Calu3 (cell line): ENCODE measurements around the gene BSND. TPM values are rescaled to one million over a fixed set of nuclear protein-coding genes. Genes with fewer than 3 reads are reported as not detected.

Source experiments
- BruUV-seq: library from RNA; stranded (reverse); fragments of 400-500 nt; replicated peaks from 2 replicates; lab custom pipeline; 2021; lab: Mats Ljungman, UMichigan
- CTCF ChIA-PET: fragments of 300-600 bp; sonication (Branson Sonifier 250); formaldehyde crosslinking; loops from one replicate; lab custom pipeline; 2022; ENCODE audit warnings: antibody characterized with exemption; lab: Charles Lee
- DNase-seq: peaks from one replicate; pipeline ENCODE4 v3.0.0; 2022
- H3K27ac Mint-ChIP-seq: one replicate; pipeline ENCODE4 v1.8.0; 2022; ENCODE audit warnings: mixed read lengths; ENCODE audit not compliant: unreplicated experiment
- H3K27me3 Mint-ChIP-seq: one replicate; pipeline ENCODE4 v1.8.0; 2022; ENCODE audit warnings: mixed read lengths; ENCODE audit not compliant: unreplicated experiment
- H3K36me3 Mint-ChIP-seq: one replicate; pipeline ENCODE4 v1.8.0; 2022; ENCODE audit warnings: mild to moderate bottlenecking, moderate library complexity, mixed read lengths; ENCODE audit not compliant: insufficient read depth, unreplicated experiment
- H3K4me1 Mint-ChIP-seq: one replicate; pipeline ENCODE4 v1.8.0; 2022; ENCODE audit warnings: mild to moderate bottlenecking, low read depth, mixed read lengths; ENCODE audit not compliant: unreplicated experiment
- H3K4me3 Mint-ChIP-seq: one replicate; pipeline ENCODE4 v1.8.0; 2022; ENCODE audit warnings: mild to moderate bottlenecking, low read depth, moderate library complexity, mixed read lengths; ENCODE audit not compliant: unreplicated experiment
- H3K9me3 Mint-ChIP-seq: one replicate; pipeline ENCODE4 v1.8.0; 2022; ENCODE audit warnings: low read depth, mixed read lengths; ENCODE audit not compliant: unreplicated experiment
- CTCF ChIP-seq: fragments of 200-600 bp; IDR thresholded peaks from one replicate; pipeline ENCODE4 v1.8.0; 2022; ENCODE audit warnings: antibody characterized with exemption; ENCODE audit not compliant: unreplicated experiment
- intact Hi-C: fragments of 100-400 bp; cut with micrococcal nuclease; formaldehyde crosslinking; loops from one replicate; pipeline ENCODE4 v1.10.0; 2022; ENCODE audit not compliant: unreplicated experiment
- total RNA-seq: library from RNA; stranded (reverse); gene quantifications from 2 replicates; pipeline ENCODE4 v1.2.3, GENCODE V29; 2022

Gene BSND
- total RNA-seq, 1 experiment from 2014 or later: not detected

GRCh38 chr1:55038974-55039341, 40.2 kb downstream of the BSND start:
- Mint-ChIP-seq H3K36me3 (peaks cover 36% of the 10 kb centered on the region), H3K27me3 (peaks cover under 1% of the 10 kb centered on the region), H3K4me1 (peaks cover 52% of the 10 kb centered on the region), H3K27ac (peak overlapping the region; percentile 68), H3K4me3 (peak overlapping the region; percentile 99), H3K9me3 (no peaks in the 10 kb centered on the region)
- DNase-seq: no peak
- no peak for TF ChIP-seq CTCF
- no TSS peak for BruUV-seq
- intact Hi-C loops: no loop called here
- CTCF ChIA-PET: interaction anchor here (1.3 to 1.4 kb wide), 2 partner anchors 17 to 94 kb away, joined by 4 to 6 read pairs; no protein-coding TSS in a partner anchor

GRCh38 chr1:55039342-55040082, 40.8 kb downstream of the BSND start, which contains the start of gene PCSK9:
TSS of gene PCSK9 (plus strand) at chr1:55039548. CDS start at chr1:55039838, 290 bp downstream.
- no peak for TF ChIP-seq CTCF
- no peaks in the 10 kb centered on the region for H3K9me3 Mint-ChIP-seq
- H3K4me1 Mint-ChIP-seq: peaks cover 52% of the 10 kb centered on the region
- H3K27ac Mint-ChIP-seq: peak within 1 kb of the TSS; percentile 68
- peak within 1 kb of the TSS; percentile 99 for H3K4me3 Mint-ChIP-seq
- intact Hi-C loops: loop anchor here (10.0 kb wide), 1 partner anchor 65 kb away; no protein-coding TSS in a partner anchor
- BruUV-seq: no TSS peak
- H3K27me3 Mint-ChIP-seq: no peaks in the 10 kb centered on the region
- CTCF ChIA-PET: interaction anchor here (1.3 to 1.4 kb wide), 3 partner anchors 18 to 94 kb away, joined by 3 to 6 read pairs (median 4); no protein-coding TSS in a partner anchor
- peak; percentile 77 for DNase-seq
- H3K36me3 Mint-ChIP-seq: peaks cover 36% of the 10 kb centered on the region

- H3K4me1 Mint-ChIP-seq: peaks cover 51% of the 10 kb centered on the region
- BruUV-seq: no TSS peak
- H3K9me3 Mint-ChIP-seq: no peaks in the 10 kb centered on the region
- intact Hi-C loops: loop anchor here (10.0 kb wide), 1 partner anchor 64 kb away; no protein-coding TSS in a partner anchor
- peak overlapping the region; percentile 99 for H3K4me3 Mint-ChIP-seq
- CTCF ChIA-PET: interaction anchor here (0.6 to 1.4 kb wide), 4 partner anchors 18 to 95 kb away, joined by 3 to 6 read pairs (median 4); no protein-coding TSS in a partner anchor
- H3K27ac Mint-ChIP-seq: peak overlapping the region; percentile 68
- no peak for TF ChIP-seq CTCF
- H3K27me3 Mint-ChIP-seq: no peaks in the 10 kb centered on the region
- peak; percentile 39 for DNase-seq
- peaks cover 39% of the 10 kb centered on the region for H3K36me3 Mint-ChIP-seq
These were observed 41.6 kb downstream of the BSND start for GRCh38 chr1:55040083-55040932.

DNA sequence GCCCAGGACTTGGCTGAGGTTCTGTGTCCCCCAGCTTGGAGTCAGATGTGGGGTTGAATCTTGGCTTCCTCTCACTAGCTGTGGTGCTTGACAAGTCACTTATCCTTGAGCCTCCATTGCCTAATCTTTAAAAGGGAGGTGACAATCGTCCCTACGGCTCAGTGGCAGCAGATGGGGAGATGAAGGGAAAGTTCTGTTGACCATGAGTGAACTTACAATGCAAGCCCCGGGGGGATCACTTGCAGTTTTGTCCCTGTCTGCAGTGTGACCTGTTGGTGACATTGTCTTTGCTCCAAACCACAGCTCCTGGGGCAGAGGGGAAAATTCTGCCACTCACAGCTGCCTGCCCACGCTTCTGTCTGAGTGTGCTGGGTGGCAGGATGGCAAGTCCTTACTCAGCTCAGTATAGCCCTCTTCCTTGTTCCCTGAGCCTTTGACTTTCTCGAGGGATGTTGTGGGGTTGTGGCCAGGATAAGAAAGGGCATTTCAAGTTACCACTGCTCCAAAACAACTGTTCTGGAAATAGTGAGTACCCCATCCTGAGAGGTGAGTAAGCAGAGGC, 42.3 kb downstream of the BSND start:
- no peaks in the 10 kb centered on the region for H3K27me3 Mint-ChIP-seq
- no peak for DNase-seq
- TSS peak; percentile 19 for BruUV-seq
- no peaks in the 10 kb centered on the region for H3K9me3 Mint-ChIP-seq
- intact Hi-C loops: loop anchor here (10.0 kb wide), 1 partner anchor 64 kb away; no protein-coding TSS in a partner anchor
- CTCF ChIA-PET: interaction anchor here (1.0 to 1.3 kb wide), 3 partner anchors 19 to 96 kb away, joined by 3 to 5 read pairs (median 3); no protein-coding TSS in a partner anchor
- no peak for TF ChIP-seq CTCF
- peaks cover 40% of the 10 kb centered on the region for H3K36me3 Mint-ChIP-seq
- H3K4me3 Mint-ChIP-seq: peak overlapping the region; percentile 99
- H3K27ac Mint-ChIP-seq: no peak overlapping the region
- H3K4me1 Mint-ChIP-seq: peaks cover 44% of the 10 kb centered on the region
